Measurements from ENCODE around the gene ARFGAP3. TPM values are rescaled to one million over a fixed set of nuclear protein-coding genes. Genes with fewer than 3 reads are reported as not detected.

ARFGAP3 gene
- total RNA-seq, 1 donor from 2014 or later = 59.1 TPM

DNA sequence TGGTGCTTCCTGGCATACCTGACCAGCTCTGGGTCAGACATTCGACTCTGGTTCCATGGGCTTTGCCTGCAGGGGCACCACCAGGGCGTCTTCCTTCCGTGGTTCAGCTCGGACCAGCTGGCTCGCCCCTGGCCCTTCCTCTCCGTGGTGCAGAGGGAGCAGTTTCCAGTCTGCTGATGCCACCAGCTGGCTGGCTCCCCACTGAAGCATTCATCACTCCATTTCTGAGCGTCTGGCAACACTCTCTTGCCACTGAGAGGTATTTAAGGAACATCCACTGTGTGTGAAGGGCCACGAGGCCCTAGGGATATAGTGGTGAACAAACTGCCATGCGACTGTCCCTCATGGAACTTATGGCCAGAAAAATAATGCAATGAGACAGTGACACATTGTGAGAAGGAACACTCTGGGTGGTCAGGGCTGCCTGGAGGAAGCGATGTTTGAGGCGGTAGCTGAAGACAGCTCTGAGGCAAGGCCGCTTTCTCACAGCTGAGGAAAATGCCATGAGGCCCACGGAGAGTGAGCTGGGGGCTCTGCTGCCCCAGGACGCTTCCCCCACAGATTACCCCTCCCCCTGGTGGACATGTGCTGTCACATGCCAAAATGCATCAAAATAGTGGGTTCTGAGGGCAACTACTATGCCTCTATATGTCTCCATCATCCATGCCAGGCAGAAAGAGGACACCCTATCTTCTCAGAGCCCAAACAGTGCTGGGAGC lies 44.9 kb upstream of the ARFGAP3 start:
- Mint-ChIP-seq H3K27me3 (ENCODE audit: unreplicated experiment) (no peaks in the 10 kb centered on the region), H3K9me3 (ENCODE audit: unreplicated experiment) (no peaks in the 10 kb centered on the region), H3K27ac (ENCODE audit: unreplicated experiment) (peak overlapping the region; percentile 50), H3K36me3 (ENCODE audit: unreplicated experiment) (peaks cover 2% of the 10 kb centered on the region), H3K4me3 (ENCODE audit: unreplicated experiment) (no peak overlapping the region), H3K4me1 (ENCODE audit: unreplicated experiment) (peaks cover 45% of the 10 kb centered on the region)
- TF ChIP-seq CTCF (IDR thresholded peaks at IDR 0.05) = peak; percentile 37
- DNase-seq (ENCODE audit: extremely low spot score, unreplicated experiment) = no peak

- H3K4me3 Mint-ChIP-seq (ENCODE audit: unreplicated experiment) = no peak overlapping the region
- no peaks in the 10 kb centered on the region for H3K36me3 Mint-ChIP-seq (ENCODE audit: unreplicated experiment)
- peaks cover 20% of the 10 kb centered on the region for H3K4me1 Mint-ChIP-seq (ENCODE audit: unreplicated experiment)
- no peak for TF ChIP-seq CTCF (IDR thresholded peaks at IDR 0.05)
- H3K27me3 Mint-ChIP-seq (ENCODE audit: unreplicated experiment) = no peaks in the 10 kb centered on the region
- no peak overlapping the region for H3K27ac Mint-ChIP-seq (ENCODE audit: unreplicated experiment)
- H3K9me3 Mint-ChIP-seq (ENCODE audit: unreplicated experiment) = no peaks in the 10 kb centered on the region
- no peak for DNase-seq (ENCODE audit: extremely low spot score, unreplicated experiment)
Observed at GRCh38 chr22:42897960-42898359, 40.9 kb upstream of the ARFGAP3 start.

- no peak for DNase-seq (ENCODE audit: extremely low spot score, unreplicated experiment)
- H3K27ac Mint-ChIP-seq (ENCODE audit: unreplicated experiment) = no peak overlapping the region
- no peak overlapping the region for H3K4me3 Mint-ChIP-seq (ENCODE audit: unreplicated experiment)
- H3K27me3 Mint-ChIP-seq (ENCODE audit: unreplicated experiment) = no peaks in the 10 kb centered on the region
- no peak for TF ChIP-seq CTCF (IDR thresholded peaks at IDR 0.05)
- H3K9me3 Mint-ChIP-seq (ENCODE audit: unreplicated experiment) = no peaks in the 10 kb centered on the region
- peaks cover 4% of the 10 kb centered on the region for H3K4me1 Mint-ChIP-seq (ENCODE audit: unreplicated experiment)
- H3K36me3 Mint-ChIP-seq (ENCODE audit: unreplicated experiment) = peaks cover 3% of the 10 kb centered on the region
Observed at GRCh38 chr22:42895541-42895981, 38.5 kb upstream of the ARFGAP3 start.

GRCh38 chr22:42895087-42895486 lies 38.0 kb upstream of the ARFGAP3 start:
- H3K9me3 Mint-ChIP-seq (ENCODE audit: unreplicated experiment) = no peaks in the 10 kb centered on the region
- H3K27me3 Mint-ChIP-seq (ENCODE audit: unreplicated experiment) = no peaks in the 10 kb centered on the region
- H3K4me1 Mint-ChIP-seq (ENCODE audit: unreplicated experiment) = peaks cover 3% of the 10 kb centered on the region
- H3K27ac Mint-ChIP-seq (ENCODE audit: unreplicated experiment) = no peak overlapping the region
- no peak for DNase-seq (ENCODE audit: extremely low spot score, unreplicated experiment)
- H3K36me3 Mint-ChIP-seq (ENCODE audit: unreplicated experiment) = peaks cover 3% of the 10 kb centered on the region
- TF ChIP-seq CTCF (IDR thresholded peaks at IDR 0.05) = no peak
- H3K4me3 Mint-ChIP-seq (ENCODE audit: unreplicated experiment) = no peak overlapping the region

DNA sequence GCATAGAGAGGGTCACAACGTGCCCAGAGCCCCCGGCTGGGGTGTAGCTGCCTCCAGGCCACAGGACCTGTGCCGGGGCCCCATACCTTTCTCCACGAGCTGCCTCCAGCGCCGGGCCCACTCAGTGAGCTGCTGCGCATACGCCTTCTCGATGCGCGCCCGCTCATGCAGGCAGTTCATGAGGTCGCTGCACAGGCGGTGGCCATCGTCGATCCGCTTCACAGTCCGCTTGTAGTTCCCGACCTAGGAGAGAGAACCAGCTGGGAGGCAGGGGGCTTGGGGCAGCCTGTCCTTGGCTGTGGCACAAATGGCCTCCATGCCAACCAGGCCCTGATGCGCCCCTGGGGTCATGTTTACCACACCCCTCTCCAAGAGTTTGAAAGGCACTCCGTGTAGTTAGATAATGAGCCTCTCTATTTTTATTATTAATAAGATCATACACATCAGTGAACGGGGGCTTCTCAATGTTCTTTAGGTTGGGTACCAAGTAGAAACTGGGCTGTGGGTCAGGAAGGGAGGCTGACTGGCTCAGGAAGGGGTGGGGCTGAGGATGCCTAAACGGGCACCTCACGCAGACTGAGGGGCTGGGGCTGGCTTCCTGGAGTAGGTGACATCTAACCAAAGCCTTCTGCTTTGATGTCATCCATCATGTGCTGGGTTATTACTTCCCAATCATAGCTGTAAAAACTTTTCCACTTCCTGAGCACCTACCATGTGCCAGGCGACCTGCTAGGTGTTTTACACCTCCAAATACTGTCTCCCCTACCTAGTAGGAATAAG lies 36.5 kb upstream of the ARFGAP3 start:
- no peak overlapping the region for H3K27ac Mint-ChIP-seq (ENCODE audit: unreplicated experiment)
- no peaks in the 10 kb centered on the region for H3K27me3 Mint-ChIP-seq (ENCODE audit: unreplicated experiment)
- H3K4me1 Mint-ChIP-seq (ENCODE audit: unreplicated experiment) = no peaks in the 10 kb centered on the region
- no peaks in the 10 kb centered on the region for H3K9me3 Mint-ChIP-seq (ENCODE audit: unreplicated experiment)
- H3K4me3 Mint-ChIP-seq (ENCODE audit: unreplicated experiment) = no peak overlapping the region
- peaks cover 13% of the 10 kb centered on the region for H3K36me3 Mint-ChIP-seq (ENCODE audit: unreplicated experiment)
- no peak for TF ChIP-seq CTCF (IDR thresholded peaks at IDR 0.05)
- no peak for DNase-seq (ENCODE audit: extremely low spot score, unreplicated experiment)

Measured in osteocyte (in vitro differentiated cells).